Mesendoderm (in vitro differentiated cells): ENCODE data around the gene C1QA.
A peak's percentile ranks its signal among the peaks of the same experiment; 100 is the strongest.

Experiments used
- DNase-seq: peaks from one replicate; pipeline ENCODE4 v3.0.0; 2013
- H2AK5ac ChIP-seq: 2 replicates; pipeline ENCODE4 v1.6.1; 2013; ENCODE audit warnings: low read length, inconsistent platforms
- H2BK120ac ChIP-seq: 2 replicates; pipeline ENCODE4 v1.6.1; 2013; ENCODE audit warnings: low read depth, mild to moderate bottlenecking, low read length, moderate library complexity, mixed read lengths
- H2BK15ac ChIP-seq: replicated peaks from 2 replicates; pipeline ENCODE4 v1.6.1; 2013; ENCODE audit warnings: low read depth, mild to moderate bottlenecking, moderate library complexity
- H2BK5ac ChIP-seq: 2 replicates; pipeline ENCODE4 v1.6.1; 2013; ENCODE audit warnings: low read length, inconsistent platforms
- H3K18ac ChIP-seq: 2 replicates; pipeline ENCODE4 v1.6.1; 2013; ENCODE audit warnings: mild to moderate bottlenecking, low read length, mixed read lengths
- H3K23ac ChIP-seq: one replicate; pipeline ENCODE4 v1.6.1; 2013; ENCODE audit warnings: low read length
- H3K27ac ChIP-seq: 2 replicates; pipeline ENCODE4 v1.5.1; 2013; ENCODE audit warnings: low read depth, mild to moderate bottlenecking, inconsistent platforms, low read length, moderate library complexity
- H3K27me3 ChIP-seq: 2 replicates; pipeline ENCODE4 v1.6.1; 2013; ENCODE audit warnings: low read length, control low read depth, mild to moderate bottlenecking, inconsistent platforms; ENCODE audit not compliant: insufficient read depth, poor library complexity
- H3K36me3 ChIP-seq: 2 replicates; pipeline ENCODE4 v1.6.1; 2013; ENCODE audit warnings: low read length, inconsistent platforms; ENCODE audit not compliant: control insufficient read depth, insufficient read depth
- H3K4ac ChIP-seq: one replicate; pipeline ENCODE4 v1.6.1; 2013; ENCODE audit warnings: low read depth, mild to moderate bottlenecking, low read length, moderate library complexity
- H3K4me1 ChIP-seq: 2 replicates; pipeline ENCODE4 v1.6.1; 2013; ENCODE audit warnings: low read depth, low read length, inconsistent platforms; ENCODE audit not compliant: control insufficient read depth
- H3K4me2 ChIP-seq: 2 replicates; pipeline ENCODE4 v1.6.1; 2013; ENCODE audit warnings: low read length
- H3K4me3 ChIP-seq: 2 replicates; pipeline ENCODE4 v1.5.1; 2013; ENCODE audit warnings: mild to moderate bottlenecking, low read length
- H3K56ac ChIP-seq: one replicate; pipeline ENCODE4 v1.6.1; 2013; ENCODE audit warnings: low read length
- H3K79me1 ChIP-seq: 2 replicates; pipeline ENCODE4 v1.6.1; 2013; ENCODE audit warnings: low read length, inconsistent platforms
- H3K79me2 ChIP-seq: 2 replicates; pipeline ENCODE4 v1.6.1; 2013; ENCODE audit warnings: mild to moderate bottlenecking, low read length; ENCODE audit not compliant: control insufficient read depth, insufficient read depth
- H3K9ac ChIP-seq: 2 replicates; pipeline ENCODE4 v1.6.1; 2013; ENCODE audit warnings: low read length, inconsistent platforms
- H4K5ac ChIP-seq: one replicate; pipeline ENCODE4 v1.6.1; 2013; ENCODE audit warnings: low read length
- H4K8ac ChIP-seq: one replicate; pipeline ENCODE4 v1.6.1; 2013; ENCODE audit warnings: low read depth, mild to moderate bottlenecking, control low read depth, low read length, moderate library complexity
- WGBS: extraction: QIAGEN DNeasy Blood & Tissue Kit; methylation state at CpG from one replicate; pipeline ENCODE4 v1.1.7; 2013; ENCODE audit warnings: low lambda C conversion rate, missing lambda C conversion rate; ENCODE audit not compliant: insufficient coverage; ENCODE audit errors: extremely low coverage; 5-methylcytosine and 5-hydroxymethylcytosine counted together

Gene C1QA

DNA sequence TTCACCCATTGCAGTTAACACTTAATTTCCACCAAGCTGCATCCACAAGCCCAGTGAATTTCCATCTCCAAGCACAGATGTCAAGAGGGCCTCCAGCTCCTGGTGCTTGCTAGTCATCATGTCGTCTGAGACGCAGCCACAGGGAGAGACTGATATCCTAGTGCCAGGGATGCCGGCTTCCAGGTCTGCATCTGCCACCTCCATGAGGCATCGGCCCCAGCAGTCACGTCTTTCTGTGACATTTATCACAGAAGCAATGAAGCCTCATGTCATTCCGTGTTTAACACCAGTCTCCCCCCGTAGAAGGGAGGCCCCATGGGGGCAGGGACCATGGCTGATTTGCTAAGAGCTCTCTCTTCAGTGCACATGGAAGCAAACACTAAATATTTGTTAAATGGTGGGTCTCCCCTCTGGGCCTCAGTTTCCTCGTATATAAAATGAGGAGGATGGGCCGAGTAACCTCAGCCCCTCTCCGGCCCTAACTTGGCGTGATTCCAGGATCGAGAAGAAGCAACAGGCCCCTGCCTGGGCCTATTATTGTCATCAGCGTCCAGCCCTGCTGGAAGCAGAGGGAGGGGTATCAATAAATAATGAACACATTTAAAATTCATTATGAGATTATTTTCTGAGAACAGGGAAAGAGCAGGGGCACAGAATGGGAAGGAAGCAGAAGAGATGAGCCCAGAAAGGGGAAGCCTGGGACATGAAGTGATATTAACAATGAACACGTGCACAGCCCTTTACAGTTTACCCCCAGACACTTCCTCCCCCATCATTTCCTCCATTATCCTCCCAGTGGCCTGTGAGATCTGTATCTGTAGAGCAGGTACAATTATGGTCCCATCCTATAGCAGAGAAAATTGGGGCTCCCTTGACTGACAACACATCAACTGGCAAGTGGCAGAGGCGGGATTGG, 15.8 kb downstream of the C1QA start:
- H3K79me2 ChIP-seq, result no peaks in the 10 kb centered on the region
- no peak overlapping the region for H3K4me2 ChIP-seq
- no peak for DNase-seq
- no peak overlapping the region for H2BK5ac ChIP-seq
- H3K56ac ChIP-seq, result no peak overlapping the region
- no peak overlapping the region for H3K27ac ChIP-seq
- no peaks in the 10 kb centered on the region for H3K36me3 ChIP-seq
- no peak overlapping the region for H2BK120ac ChIP-seq
- H3K79me1 ChIP-seq, result no peaks in the 10 kb centered on the region
- H4K8ac ChIP-seq, result no peak overlapping the region
- no CpG with 5 or more reads among the region's 15 CpGs for WGBS
- no peak overlapping the region for H4K5ac ChIP-seq
- no peak overlapping the region for H2BK15ac ChIP-seq
- H2AK5ac ChIP-seq, result no peak overlapping the region
- no peak overlapping the region for H3K18ac ChIP-seq
- no peak overlapping the region for H3K4ac ChIP-seq
- H3K4me3 ChIP-seq, result no peak overlapping the region
- H3K23ac ChIP-seq, result no peak overlapping the region
- no peak overlapping the region for H3K9ac ChIP-seq
- H3K27me3 ChIP-seq, result no peaks in the 10 kb centered on the region
- H3K4me1 ChIP-seq, result no peaks in the 10 kb centered on the region

- WGBS, result no CpG with 5 or more reads among the region's 13 CpGs
Measured at GRCh38 chr1:22652881-22653316, 16.5 kb downstream of the C1QA start, which contains the start of gene C1QB. Gene C1QB, plus strand, starts transcription at chr1:22653236. Its CDS starts 6,227 bp downstream, at chr1:22659463.

DNA sequence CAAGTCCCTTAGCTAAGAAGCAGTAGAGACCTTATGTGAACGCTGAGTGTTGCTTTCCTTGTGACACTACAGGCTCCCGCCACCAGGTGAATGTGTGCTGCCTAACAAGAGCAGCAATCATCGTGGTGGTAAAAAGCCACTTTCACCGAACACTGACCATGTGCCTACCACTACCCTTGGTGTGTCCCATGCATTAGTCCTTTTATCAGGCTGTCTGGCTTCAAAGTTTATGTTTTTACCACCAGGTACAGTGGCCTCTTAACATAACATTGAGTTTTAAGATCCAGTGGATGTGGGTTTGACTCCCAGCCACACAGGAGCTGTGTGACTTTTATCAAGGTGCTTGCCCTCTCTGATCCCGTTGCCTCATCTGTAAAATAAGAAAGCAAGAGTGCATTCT, 18.3 kb downstream of the C1QA start:
- H2BK120ac ChIP-seq, result no peak overlapping the region
- no peak overlapping the region for H3K9ac ChIP-seq
- H3K4me1 ChIP-seq, result no peaks in the 10 kb centered on the region
- no CpG with 5 or more reads among the region's 5 CpGs for WGBS
- H3K4me3 ChIP-seq, result no peak overlapping the region
- no peaks in the 10 kb centered on the region for H3K27me3 ChIP-seq
- no peak overlapping the region for H3K18ac ChIP-seq
- H3K4ac ChIP-seq, result no peak overlapping the region
- H2BK5ac ChIP-seq, result no peak overlapping the region
- H3K23ac ChIP-seq, result no peak overlapping the region
- H2AK5ac ChIP-seq, result no peak overlapping the region
- no peak overlapping the region for H3K27ac ChIP-seq
- H2BK15ac ChIP-seq, result no peak overlapping the region
- H3K36me3 ChIP-seq, result no peaks in the 10 kb centered on the region
- no peak overlapping the region for H4K8ac ChIP-seq
- H3K56ac ChIP-seq, result no peak overlapping the region
- H3K79me2 ChIP-seq, result no peaks in the 10 kb centered on the region
- peak; percentile 62 for DNase-seq
- H3K4me2 ChIP-seq, result no peak overlapping the region
- no peaks in the 10 kb centered on the region for H3K79me1 ChIP-seq
- no peak overlapping the region for H4K5ac ChIP-seq

More at GRCh38 chr1:22652881-22653316, 16.5 kb downstream of the C1QA start, which contains the start of gene C1QB:
- H2BK5ac ChIP-seq, result no peak within 1 kb of the TSS
- H3K4ac ChIP-seq, result no peak within 1 kb of the TSS
- H3K36me3 ChIP-seq, result no peaks in the 10 kb centered on the region
- H3K27me3 ChIP-seq, result no peaks in the 10 kb centered on the region
- H4K5ac ChIP-seq, result no peak within 1 kb of the TSS
- H3K9ac ChIP-seq, result no peak within 1 kb of the TSS
- no peak within 1 kb of the TSS for H3K4me2 ChIP-seq
- H2AK5ac ChIP-seq, result no peak within 1 kb of the TSS
- no peak within 1 kb of the TSS for H3K27ac ChIP-seq
- no peaks in the 10 kb centered on the region for H3K79me1 ChIP-seq
- no peak for DNase-seq
- no peaks in the 10 kb centered on the region for H3K4me1 ChIP-seq
- no peak within 1 kb of the TSS for H2BK15ac ChIP-seq
- no peak within 1 kb of the TSS for H3K23ac ChIP-seq
- no peak within 1 kb of the TSS for H4K8ac ChIP-seq
- no peak within 1 kb of the TSS for H3K18ac ChIP-seq
- H2BK120ac ChIP-seq, result no peak within 1 kb of the TSS
- no peak within 1 kb of the TSS for H3K4me3 ChIP-seq
- H3K79me2 ChIP-seq, result no peaks in the 10 kb centered on the region
- H3K56ac ChIP-seq, result no peak within 1 kb of the TSS

DNA sequence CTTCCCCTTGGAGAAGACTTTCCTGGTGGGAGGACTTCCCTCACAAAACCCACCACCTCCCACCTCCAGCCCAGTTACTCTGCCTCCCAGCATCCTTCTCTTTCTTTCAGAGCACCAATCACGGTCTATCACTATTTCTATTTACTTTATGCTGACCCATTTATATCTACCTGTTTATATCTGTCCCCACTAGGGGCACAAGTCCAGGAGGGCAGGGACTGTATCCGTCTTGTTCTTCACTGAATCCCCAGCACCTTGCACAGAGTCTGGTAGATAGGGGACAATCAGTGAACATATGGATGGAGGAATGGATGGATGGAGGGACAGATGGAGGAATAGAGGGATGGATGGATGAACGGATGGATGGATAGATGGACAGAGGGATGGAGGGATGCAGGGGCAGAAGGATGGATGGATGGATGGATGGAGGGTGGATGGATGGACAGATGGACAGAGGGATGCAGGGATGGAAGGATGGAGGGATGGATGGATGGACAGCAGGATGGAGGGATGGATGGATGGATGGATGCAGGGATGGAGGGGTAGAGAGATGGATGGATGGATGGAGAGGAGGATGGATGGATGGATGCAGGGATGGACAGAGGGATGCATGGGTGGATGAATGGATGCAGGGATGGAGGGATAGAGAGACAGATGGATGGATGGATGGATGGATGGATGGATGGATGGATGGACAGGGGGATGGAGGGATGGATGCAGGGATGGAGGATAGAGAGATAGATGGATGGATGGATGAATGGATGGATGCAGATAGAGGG, 22.1 kb downstream of the C1QA start:
- H2BK15ac ChIP-seq, result no peak overlapping the region
- no peak overlapping the region for H2BK5ac ChIP-seq
- H3K36me3 ChIP-seq, result no peaks in the 10 kb centered on the region
- no peak overlapping the region for H3K4me2 ChIP-seq
- H3K9ac ChIP-seq, result no peak overlapping the region
- H2AK5ac ChIP-seq, result no peak overlapping the region
- H3K27ac ChIP-seq, result no peak overlapping the region
- H3K23ac ChIP-seq, result no peak overlapping the region
- no peak overlapping the region for H3K18ac ChIP-seq
- H3K4me1 ChIP-seq, result no peaks in the 10 kb centered on the region
- no peaks in the 10 kb centered on the region for H3K27me3 ChIP-seq
- no peak overlapping the region for H2BK120ac ChIP-seq
- no peak overlapping the region for H3K4me3 ChIP-seq
- H3K79me2 ChIP-seq, result no peaks in the 10 kb centered on the region
- H3K4ac ChIP-seq, result no peak overlapping the region
- no peak overlapping the region for H3K56ac ChIP-seq
- no peak overlapping the region for H4K5ac ChIP-seq
- DNase-seq, result no peak
- no peaks in the 10 kb centered on the region for H3K79me1 ChIP-seq
- no CpG with 5 or more reads among the region's 3 CpGs for WGBS
- H4K8ac ChIP-seq, result no peak overlapping the region

DNA sequence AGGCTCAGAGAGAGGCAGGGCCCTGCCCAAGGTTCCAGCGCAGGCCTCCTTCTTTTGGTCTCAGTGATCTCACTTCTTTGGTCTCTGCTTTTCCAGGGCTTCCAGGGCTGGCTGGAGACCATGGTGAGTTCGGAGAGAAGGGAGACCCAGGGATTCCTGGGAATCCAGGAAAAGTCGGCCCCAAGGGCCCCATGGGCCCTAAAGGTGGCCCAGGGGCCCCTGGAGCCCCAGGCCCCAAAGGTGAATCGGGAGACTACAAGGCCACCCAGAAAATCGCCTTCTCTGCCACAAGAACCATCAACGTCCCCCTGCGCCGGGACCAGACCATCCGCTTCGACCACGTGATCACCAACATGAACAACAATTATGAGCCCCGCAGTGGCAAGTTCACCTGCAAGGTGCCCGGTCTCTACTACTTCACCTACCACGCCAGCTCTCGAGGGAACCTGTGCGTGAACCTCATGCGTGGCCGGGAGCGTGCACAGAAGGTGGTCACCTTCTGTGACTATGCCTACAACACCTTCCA, 24.4 kb downstream of the C1QA start:
- Histone ChIP-seq H3K79me2 (no peaks in the 10 kb centered on the region), H2BK15ac (no peak overlapping the region), H3K4me3 (no peak overlapping the region), H3K56ac (no peak overlapping the region), H3K27ac (no peak overlapping the region), H2AK5ac (no peak overlapping the region), H3K4me1 (no peaks in the 10 kb centered on the region), H3K79me1 (no peaks in the 10 kb centered on the region), H4K5ac (no peak overlapping the region), H3K27me3 (no peaks in the 10 kb centered on the region), H2BK120ac (no peak overlapping the region), H3K9ac (no peak overlapping the region), H3K4me2 (no peak overlapping the region), H2BK5ac (no peak overlapping the region), H3K4ac (no peak overlapping the region), H3K36me3 (no peaks in the 10 kb centered on the region), H3K18ac (no peak overlapping the region), H4K8ac (no peak overlapping the region), H3K23ac (no peak overlapping the region)
- WGBS, result no CpG with 5 or more reads among the region's 19 CpGs
- no peak for DNase-seq
